ENCODE data around the gene ATP2B2. TPM values are rescaled to one million over a fixed set of nuclear protein-coding genes. Genes with fewer than 3 reads are reported as not detected.

The ATP2B2 gene
- total and polyA plus RNA-seq, 2 of the 8 experiments (the other 6 are each of a cell fraction or from before 2014, with no cell fraction given): 0.14 to 1.2 TPM

- Histone ChIP-seq H2AK5ac (ENCODE audit: low read depth, low read length) (0 out of 2 replicates have a peak overlapping the region, but pooled peaks have one; percentile 94), H3K14ac (ENCODE audit: insufficient read length) (no peak overlapping the region), H3K9ac (replicated peaks in 1 of 4; ENCODE audit: extremely low read depth in 1 of 4, low read depth in 3 of 4, low read length in 3 of 4) (no peak overlapping the region), H3K4ac (replicated peaks; ENCODE audit: insufficient read length, low read depth, low read length) (peak overlapping the region; percentile 16), H2BK5ac (ENCODE audit: low read depth, low read length) (peak overlapping the region; percentile 66; the same call in 1 of the 2 replicates), H2BK15ac (ENCODE audit: low read length) (no peak overlapping the region; the same call in 1 of the 2 replicates), H2BK12ac (ENCODE audit: low read depth, low read length) (0 out of 2 replicates have a peak overlapping the region, but pooled peaks have one; percentile 72), H3K4me3 (ENCODE audit: extremely low read depth in 1 of 4, insufficient read depth in 2 of 4, low read depth in 3 of 4, low read length in 4 of 4) (no peak overlapping the region), H2AFZ (ENCODE audit: low read length) (no peak overlapping the region), H2BK120ac (replicated peaks; ENCODE audit: low read depth, low read length) (no peak overlapping the region), H2BK20ac (ENCODE audit: low read length) (peak overlapping the region; percentile 88), H4K8ac (ENCODE audit: extremely low read depth, insufficient read depth, low read length) (no peak overlapping the region), H3K18ac (ENCODE audit: extremely low read depth, low read length) (0 out of 2 replicates have a peak overlapping the region, but pooled peaks have one; percentile 52), H3K27ac (ENCODE audit: low read depth, low read length) (no peak overlapping the region), H4K91ac (replicated peaks; ENCODE audit: insufficient read length, low read length) (peak overlapping the region; percentile 81), H3K23ac (ENCODE audit: insufficient read length) (no peak overlapping the region), H4K20me1 (replicated peaks in 1 of 2; ENCODE audit: control insufficient read depth in 1 of 2, insufficient read depth in 2 of 2, low read length in 2 of 2) (no peaks in the 10 kb centered on the region), H3K23me2 (ENCODE audit: low read depth, low read length) (no peaks in the 10 kb centered on the region), H3K79me1 (ENCODE audit: low read depth, low read length) (no peaks in the 10 kb centered on the region), H4K5ac (ENCODE audit: insufficient read length, low read depth, low read length) (no peak overlapping the region), H3K4me2 (ENCODE audit: insufficient read depth in 1 of 2, low read depth in 2 of 2, low read length in 2 of 2) (peak overlapping the region in 1 of 2 experiments; percentile 50; a peak in 1 of 4 replicates), H3K36me3 (ENCODE audit: control insufficient read depth in 2 of 4, insufficient read depth in 4 of 4, low read length in 3 of 4) (no peaks in the 10 kb centered on the region), H3K9me3 (ENCODE audit: insufficient read depth in 2 of 2, low read depth in 1 of 2, low read length in 1 of 2) (no peaks in the 10 kb centered on the region; a peak in 1 of 4 replicates), H3K27me3 (replicated peaks in 1 of 4; ENCODE audit: control insufficient read depth in 3 of 4, extremely low read depth in 1 of 4, insufficient read depth in 3 of 4, low read length in 3 of 4) (no peaks in the 10 kb centered on the region; a peak in 1 of 7 replicates), H3K56ac (replicated peaks; ENCODE audit: insufficient read length, low read depth, low read length) (no peak overlapping the region), H3K79me2 (ENCODE audit: control insufficient read depth in 1 of 2, insufficient read depth in 2 of 2, low read length in 2 of 2) (no peaks in the 10 kb centered on the region), H3K4me1 (replicated peaks in 1 of 4; ENCODE audit: control insufficient read depth in 3 of 4, insufficient read depth in 4 of 4, low read length in 3 of 4) (peaks cover 6 to 22% (median 14%) of the 10 kb centered on the region in 4 experiments)
- TF ChIP-seq NANOG (IDR thresholded peaks at IDR 0.05; ENCODE audit: insufficient read depth, low read depth, low read length, poor library complexity, severe bottlenecking): no peak
- no peak for TF ChIP-seq RAD21 (IDR thresholded peaks at IDR 0.05 in 1 of 2, conservative IDR thresholded peaks at IDR 0.05 in 1 of 2; ENCODE audit: low read depth in 2 of 2, low read length in 2 of 2)
- TF ChIP-seq PHF8 (conservative IDR thresholded peaks at IDR 0.05; ENCODE audit: low read depth, low read length): no peak
- TF ChIP-seq KDM1A (IDR thresholded peaks at IDR 0.05; ENCODE audit: borderline replicate concordance, low read length): no peak
- DNase-seq (ENCODE audit: low read depth in 1 of 2, low spot score in 2 of 2): no peak
- POLR2A ChIA-PET (ENCODE audit: partially characterized antibody): no interaction called here
- CTCF ChIA-PET (ENCODE audit: partially characterized antibody): interaction anchor here (0.5 to 1.1 kb wide), 4 partner anchors 9 to 587 kb away, joined by 3 to 4 read pairs (median 4); no protein-coding TSS in a partner anchor
- FAIRE-seq: no peak
- WGBS, 2 experiments (ENCODE audit: extremely low coverage in 1 of 2, insufficient coverage in 1 of 2, insufficient read length in 1 of 2, insufficient replicate concordance in 2 of 2, low coverage in 1 of 2, low lambda C conversion rate in 2 of 2, missing lambda C conversion rate in 1 of 2): 97% methylated on average over 4 of the region's 4 CpGs; no CpG with 5 or more reads in 1 of the 2 experiments
Measured at GRCh38 chr3:10395671-10396070, 109.7 kb downstream of the ATP2B2 start.

Measured in H1 (cell line).